ENCODE data around the gene CARD11.

CARD11 gene

DNA sequence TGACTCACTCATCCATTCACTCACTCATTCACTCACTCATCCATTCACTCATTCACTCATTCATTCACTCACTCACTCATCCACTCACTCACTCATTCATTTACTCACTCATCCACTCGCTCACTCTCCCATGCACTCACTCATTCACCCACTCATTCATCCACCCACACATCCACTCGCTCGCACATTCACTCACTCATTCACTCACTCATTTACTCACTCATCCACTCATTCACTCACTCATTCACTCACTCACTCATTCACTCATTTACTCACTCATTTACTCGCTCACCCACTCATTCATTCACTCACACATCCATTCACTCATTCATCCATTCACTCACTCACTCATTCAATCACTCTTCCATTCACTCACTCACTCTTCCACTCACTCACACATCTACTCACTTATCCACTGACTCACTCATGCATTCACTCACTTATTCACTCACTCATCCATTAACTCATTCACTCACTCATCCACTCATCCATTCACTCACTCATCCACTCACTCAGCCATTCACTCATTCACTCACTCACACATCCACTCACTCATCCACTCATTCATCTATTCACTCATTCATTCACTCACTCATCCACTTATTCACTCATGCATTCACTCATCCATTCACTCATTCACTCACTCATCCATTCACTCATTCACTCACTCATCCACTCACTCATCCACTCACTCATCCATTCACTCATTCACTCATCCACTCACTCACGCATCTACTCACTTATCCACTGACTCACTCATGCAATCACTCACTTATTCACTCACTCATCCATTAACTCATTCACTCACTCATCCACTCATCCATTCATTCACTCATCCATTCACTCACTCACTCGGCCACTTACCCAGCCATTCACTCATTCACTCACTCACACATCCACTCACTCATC, 74.0 kb downstream of the CARD11 start:
- no peak overlapping the region for H3K4me3 Mint-ChIP-seq
- no peak for DNase-seq
- peaks cover 0 to 5% of the 10 kb centered on the region in 2 donors for H3K9me3 Mint-ChIP-seq
- no peak overlapping the region for H3K27ac Mint-ChIP-seq
- peaks cover 9 to 27% of the 10 kb centered on the region in 2 donors for H3K4me1 Mint-ChIP-seq (ENCODE audit: low read depth in 2 of 2)
- no peaks in the 10 kb centered on the region for H3K27me3 Mint-ChIP-seq
- no peak for ATAC-seq (replicated peaks)
- H3K36me3 Mint-ChIP-seq (ENCODE audit: insufficient read depth) = peaks cover 21% of the 10 kb centered on the region

DNA sequence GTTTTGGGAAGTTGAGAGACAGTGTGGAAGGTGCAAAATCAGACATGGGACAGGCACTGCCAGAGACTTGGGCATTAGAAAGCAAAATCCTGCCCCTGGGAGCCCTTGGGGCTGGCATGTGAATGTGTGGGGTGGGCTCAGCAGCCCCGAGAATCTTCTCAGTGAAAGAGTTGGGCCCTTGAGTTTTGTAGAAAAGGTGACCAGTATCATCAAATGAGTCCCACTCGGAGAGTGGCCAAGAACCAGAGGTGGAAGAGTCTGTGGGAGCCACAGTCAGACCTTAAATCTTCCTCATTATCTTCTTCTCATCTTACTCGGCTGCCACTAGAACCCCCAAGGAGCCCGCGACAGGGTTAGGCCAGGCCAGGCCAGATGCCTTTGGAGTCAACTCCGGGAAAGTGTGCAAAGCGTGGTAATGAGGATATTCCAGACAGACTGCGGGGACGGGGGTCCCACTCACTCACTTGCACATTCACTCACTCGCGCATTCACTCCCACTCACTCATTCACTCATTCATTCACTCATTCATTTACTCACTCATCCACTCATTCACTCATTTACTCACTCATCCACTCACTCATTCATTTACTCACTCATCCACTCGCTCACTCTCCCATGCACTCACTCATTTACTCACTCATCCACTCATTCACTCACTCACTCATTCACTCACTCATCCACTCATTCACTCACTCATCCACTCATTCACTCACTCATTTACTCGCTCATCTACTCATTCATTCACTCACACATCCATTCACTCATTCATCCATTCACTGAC, 74.9 kb downstream of the CARD11 start:
- no peak overlapping the region for H3K4me3 Mint-ChIP-seq
- no peaks in the 10 kb centered on the region for H3K27me3 Mint-ChIP-seq
- peaks cover 14 to 29% of the 10 kb centered on the region in 2 donors for H3K4me1 Mint-ChIP-seq (ENCODE audit: low read depth in 2 of 2)
- peaks cover 19% of the 10 kb centered on the region for H3K36me3 Mint-ChIP-seq (ENCODE audit: insufficient read depth)
- ATAC-seq (replicated peaks) (no peak), DNase-seq (no peak)
- peak overlapping the region in 1 of 2 donors; percentile 52 for H3K27ac Mint-ChIP-seq
- H3K9me3 Mint-ChIP-seq = peaks cover 0 to 5% of the 10 kb centered on the region in 2 donors

DNA sequence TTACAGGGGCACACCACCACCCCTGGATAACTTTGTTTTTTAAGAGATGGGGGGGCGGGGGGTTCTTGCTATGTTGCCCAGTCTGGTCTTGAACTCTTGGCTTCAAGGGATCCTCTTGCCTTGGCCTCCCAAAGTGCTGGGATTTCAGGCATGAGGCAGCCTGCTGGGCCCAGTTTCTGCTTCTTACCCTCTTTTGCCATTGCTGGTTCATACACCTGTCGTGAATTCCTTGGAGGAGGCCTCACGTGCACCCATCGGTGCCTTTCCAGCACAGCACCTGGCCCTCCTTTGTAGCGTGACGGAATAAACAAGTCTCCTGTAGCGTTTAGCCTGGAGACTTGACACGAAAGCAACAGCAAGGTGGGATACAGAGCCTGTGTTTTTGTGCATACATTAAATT, 75.5 kb downstream of the CARD11 start:
- H3K4me3 Mint-ChIP-seq = no peak overlapping the region
- peaks cover 17% of the 10 kb centered on the region for H3K36me3 Mint-ChIP-seq (ENCODE audit: insufficient read depth)
- DNase-seq (no peak), ATAC-seq (replicated peaks) (no peak)
- peaks cover 11 to 30% of the 10 kb centered on the region in 2 donors for H3K4me1 Mint-ChIP-seq (ENCODE audit: low read depth in 2 of 2)
- H3K27ac Mint-ChIP-seq = peak overlapping the region in 1 of 2 donors; percentile 52
- H3K27me3 Mint-ChIP-seq = no peaks in the 10 kb centered on the region
- H3K9me3 Mint-ChIP-seq = peaks cover 0 to 5% of the 10 kb centered on the region in 2 donors

DNA sequence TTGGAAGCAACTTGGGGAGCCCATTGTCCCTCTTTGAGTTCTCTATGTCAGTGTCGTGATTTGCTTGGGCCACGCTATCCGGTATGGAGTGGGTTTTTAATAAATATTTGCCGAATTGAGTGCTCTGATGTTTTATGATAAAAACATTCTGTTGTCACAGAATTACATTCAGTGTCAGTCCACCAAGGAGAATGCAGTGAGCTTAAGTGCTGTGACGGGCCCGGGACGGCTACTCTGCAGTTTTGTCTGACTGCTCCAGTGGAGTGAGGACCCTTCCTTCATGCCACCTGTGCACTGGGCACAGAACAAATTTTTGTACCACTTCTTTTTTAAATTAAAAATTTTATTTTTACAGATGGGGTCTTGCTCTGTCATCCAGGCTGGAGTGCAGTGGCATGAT, 76.0 kb downstream of the CARD11 start:
- H3K36me3 Mint-ChIP-seq (ENCODE audit: insufficient read depth) = peaks cover 17% of the 10 kb centered on the region

DNA sequence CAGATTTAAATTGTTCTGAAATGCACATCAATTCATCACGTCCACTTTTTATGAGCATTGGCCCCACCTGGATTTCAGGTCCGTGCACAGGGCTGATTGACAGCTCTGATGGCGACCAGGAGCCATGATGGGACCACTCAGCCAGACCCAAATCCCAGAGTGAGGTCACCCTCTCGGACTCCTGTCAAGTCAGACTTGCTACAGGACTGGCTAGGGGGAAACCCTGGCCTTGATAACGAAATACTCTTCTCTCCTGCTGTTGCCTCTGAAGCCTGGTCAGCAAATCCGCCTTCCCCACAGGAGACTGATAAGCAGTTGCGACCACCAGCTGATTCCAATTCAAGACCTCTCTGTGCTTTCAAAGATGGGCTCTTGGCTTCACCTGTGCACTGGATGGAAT, 76.4 kb downstream of the CARD11 start:
- Mint-ChIP-seq H3K4me3 (no peak overlapping the region), H3K27ac (no peak overlapping the region), H3K4me1 (ENCODE audit: low read depth in 2 of 2) (peaks cover 13 to 31% of the 10 kb centered on the region in 2 donors), H3K9me3 (peaks cover 0 to 5% of the 10 kb centered on the region in 2 donors), H3K36me3 (ENCODE audit: insufficient read depth) (peaks cover 13% of the 10 kb centered on the region), H3K27me3 (no peaks in the 10 kb centered on the region)
- no peak for ATAC-seq (replicated peaks)
- DNase-seq = no peak

More for the DNA sequence above, 76.0 kb downstream of the CARD11 start:
- H3K4me3 Mint-ChIP-seq = no peak overlapping the region
- no peak for DNase-seq
- H3K27me3 Mint-ChIP-seq = no peaks in the 10 kb centered on the region
- no peak for ATAC-seq (replicated peaks)
- H3K27ac Mint-ChIP-seq = no peak overlapping the region
- peaks cover 0 to 5% of the 10 kb centered on the region in 2 donors for H3K9me3 Mint-ChIP-seq
- peaks cover 14 to 31% of the 10 kb centered on the region in 2 donors for H3K4me1 Mint-ChIP-seq (ENCODE audit: low read depth in 2 of 2)

DNA sequence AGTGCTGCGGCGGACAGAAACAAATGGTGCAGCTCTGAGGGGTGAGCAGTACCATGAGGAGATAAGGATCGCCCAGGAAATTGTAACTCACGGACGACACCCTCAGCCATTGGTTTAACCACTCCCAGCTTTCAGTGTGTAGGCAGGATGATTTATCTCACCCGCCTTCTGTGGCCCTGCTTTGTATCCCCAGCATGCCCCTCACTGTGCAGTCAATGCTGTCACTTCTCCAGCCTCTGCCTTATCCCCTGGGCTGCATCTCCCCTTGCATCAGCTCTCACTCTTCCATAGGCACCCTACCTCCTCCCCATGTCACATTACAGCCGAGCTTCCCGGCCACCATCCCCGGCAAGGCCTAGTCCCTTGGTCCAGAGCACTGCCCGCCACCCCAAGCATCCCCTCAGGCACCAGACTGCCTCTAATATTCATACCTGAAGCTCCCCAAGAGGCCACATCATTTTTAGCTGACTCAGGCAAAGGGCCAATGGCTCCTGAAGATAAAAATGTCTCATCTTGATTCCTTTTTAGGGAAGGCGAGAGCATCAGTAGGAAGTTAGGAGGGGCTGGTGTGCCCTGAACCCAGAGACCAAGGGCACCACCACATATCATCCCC, 77.1 kb downstream of the CARD11 start:
- no peak for ATAC-seq (replicated peaks)
- peak overlapping the region in 1 of 2 donors; percentile 47 for H3K27ac Mint-ChIP-seq
- H3K4me3 Mint-ChIP-seq = no peak overlapping the region
- H3K27me3 Mint-ChIP-seq = no peaks in the 10 kb centered on the region
- peaks cover 0 to 5% of the 10 kb centered on the region in 2 donors for H3K9me3 Mint-ChIP-seq
- peaks cover 14 to 34% of the 10 kb centered on the region in 2 donors for H3K4me1 Mint-ChIP-seq (ENCODE audit: low read depth in 2 of 2)
- peaks cover 9% of the 10 kb centered on the region for H3K36me3 Mint-ChIP-seq (ENCODE audit: insufficient read depth)
- no peak for DNase-seq

DNA sequence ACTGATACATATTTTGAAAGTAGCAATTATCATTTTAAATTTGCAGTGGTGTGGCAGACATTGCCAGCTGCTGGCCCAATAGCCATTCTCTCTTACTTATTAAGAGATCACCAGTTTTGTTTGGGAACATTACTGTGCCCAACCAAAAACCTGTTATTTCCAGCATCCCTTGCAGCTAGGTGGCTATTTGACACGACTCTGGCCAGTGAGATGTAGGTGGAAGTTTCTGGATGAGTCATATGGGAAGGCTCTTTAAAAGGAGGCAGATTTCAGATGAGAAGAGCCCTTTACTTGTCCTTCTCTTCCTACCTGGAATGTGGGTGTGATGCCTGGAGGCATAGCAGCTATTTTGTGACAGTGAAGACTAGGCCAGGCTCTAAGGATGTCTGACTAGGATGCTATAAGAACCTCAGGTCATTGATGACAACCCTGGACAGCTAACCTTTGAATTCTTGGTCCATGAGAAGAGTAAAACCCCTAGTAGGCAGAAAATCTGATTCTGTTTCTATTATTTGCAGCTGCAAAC, 77.9 kb downstream of the CARD11 start:
- no peak for ATAC-seq (replicated peaks)
- H3K27ac Mint-ChIP-seq = peak overlapping the region in 1 of 2 donors; percentile 47

DNA sequence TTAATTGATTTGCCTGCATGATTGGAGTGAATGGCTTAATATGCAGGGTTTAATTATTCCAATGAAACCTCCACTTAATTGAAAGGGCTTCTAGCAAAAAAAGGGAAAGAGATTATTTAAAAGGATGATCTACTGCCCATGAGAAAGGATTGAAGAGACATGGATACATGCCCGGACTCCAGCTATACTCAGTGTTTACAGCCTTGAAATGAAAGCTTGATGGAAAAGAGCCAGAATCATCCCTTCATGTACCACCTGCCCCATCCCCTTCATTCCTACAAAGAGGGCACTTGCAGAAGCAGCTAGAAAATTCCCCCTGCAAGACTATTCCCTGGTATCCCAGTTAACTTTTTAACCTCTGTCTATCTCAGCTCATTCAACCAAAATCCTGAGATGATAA, 78.4 kb downstream of the CARD11 start:
- DNase-seq (no peak), ATAC-seq (replicated peaks) (no peak)
- Mint-ChIP-seq H3K27ac (peak overlapping the region in 1 of 2 donors; percentile 89), H3K4me1 (ENCODE audit: low read depth in 2 of 2) (peaks cover 14 to 34% of the 10 kb centered on the region in 2 donors), H3K4me3 (no peak overlapping the region), H3K36me3 (ENCODE audit: insufficient read depth) (peaks cover 7% of the 10 kb centered on the region), H3K9me3 (peaks cover 0 to 5% of the 10 kb centered on the region in 2 donors), H3K27me3 (no peaks in the 10 kb centered on the region)

More for the DNA sequence above, 77.9 kb downstream of the CARD11 start:
- H3K4me3 Mint-ChIP-seq = no peak overlapping the region
- H3K9me3 Mint-ChIP-seq = peaks cover 0 to 5% of the 10 kb centered on the region in 2 donors
- H3K27me3 Mint-ChIP-seq = no peaks in the 10 kb centered on the region
- H3K4me1 Mint-ChIP-seq (ENCODE audit: low read depth in 2 of 2) = peaks cover 14 to 34% of the 10 kb centered on the region in 2 donors
- peaks cover 7% of the 10 kb centered on the region for H3K36me3 Mint-ChIP-seq (ENCODE audit: insufficient read depth)
- no peak for DNase-seq

DNA sequence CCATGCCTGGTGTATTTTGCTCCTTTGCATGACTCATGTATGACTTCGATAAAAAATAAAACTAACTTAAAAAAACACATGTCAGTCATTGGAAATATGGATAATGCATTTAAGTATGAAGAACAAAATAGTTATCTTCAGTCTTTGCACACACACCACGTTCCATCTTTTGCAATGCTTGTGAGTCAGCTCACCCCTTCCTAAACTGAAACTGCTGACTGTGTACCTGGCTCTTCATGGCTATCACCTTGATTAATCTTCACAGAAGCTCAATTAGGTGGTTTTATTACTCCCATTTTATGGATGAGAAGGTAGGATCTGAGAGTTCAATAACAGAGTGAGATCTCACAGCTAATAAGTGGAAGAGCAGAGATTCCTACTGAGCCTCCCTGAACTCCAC, 79.5 kb downstream of the CARD11 start:
- Mint-ChIP-seq H3K36me3 (ENCODE audit: insufficient read depth) (peaks cover 11% of the 10 kb centered on the region), H3K27ac (peak overlapping the region; percentile 51 to 89), H3K27me3 (no peaks in the 10 kb centered on the region), H3K9me3 (peaks cover 0 to 5% of the 10 kb centered on the region in 2 donors), H3K4me3 (no peak overlapping the region), H3K4me1 (ENCODE audit: low read depth in 2 of 2) (peaks cover 21 to 38% of the 10 kb centered on the region in 2 donors)
- ATAC-seq (replicated peaks) = no peak
- DNase-seq = no peak

DNA sequence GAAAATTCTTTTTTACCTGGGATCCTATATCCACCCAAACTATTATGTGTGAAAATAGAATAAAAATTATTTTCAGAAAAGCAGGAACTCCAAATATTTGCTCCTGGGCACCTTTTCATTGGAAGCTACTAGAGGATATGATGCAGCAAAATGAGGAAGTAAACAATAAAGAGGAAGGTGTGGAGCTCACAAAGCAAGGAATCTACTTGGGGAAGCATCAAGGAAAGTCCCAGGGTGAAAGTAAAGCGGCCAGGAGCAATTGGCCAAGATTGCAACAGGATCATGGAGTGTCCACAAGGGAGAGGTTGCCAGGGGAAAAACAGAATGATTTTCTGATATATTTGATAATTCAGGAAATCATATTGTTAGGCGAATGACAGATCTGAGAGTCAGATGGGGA, 80.8 kb downstream of the CARD11 start:
- Mint-ChIP-seq H3K4me3 (no peak overlapping the region), H3K27ac (peak overlapping the region; percentile 51 to 89), H3K9me3 (peaks cover 0 to 5% of the 10 kb centered on the region in 2 donors), H3K36me3 (ENCODE audit: insufficient read depth) (peaks cover 24% of the 10 kb centered on the region), H3K27me3 (no peaks in the 10 kb centered on the region), H3K4me1 (ENCODE audit: low read depth in 2 of 2) (peaks cover 26 to 43% of the 10 kb centered on the region in 2 donors)
- DNase-seq (no peak), ATAC-seq (replicated peaks) (no peak)

DNA sequence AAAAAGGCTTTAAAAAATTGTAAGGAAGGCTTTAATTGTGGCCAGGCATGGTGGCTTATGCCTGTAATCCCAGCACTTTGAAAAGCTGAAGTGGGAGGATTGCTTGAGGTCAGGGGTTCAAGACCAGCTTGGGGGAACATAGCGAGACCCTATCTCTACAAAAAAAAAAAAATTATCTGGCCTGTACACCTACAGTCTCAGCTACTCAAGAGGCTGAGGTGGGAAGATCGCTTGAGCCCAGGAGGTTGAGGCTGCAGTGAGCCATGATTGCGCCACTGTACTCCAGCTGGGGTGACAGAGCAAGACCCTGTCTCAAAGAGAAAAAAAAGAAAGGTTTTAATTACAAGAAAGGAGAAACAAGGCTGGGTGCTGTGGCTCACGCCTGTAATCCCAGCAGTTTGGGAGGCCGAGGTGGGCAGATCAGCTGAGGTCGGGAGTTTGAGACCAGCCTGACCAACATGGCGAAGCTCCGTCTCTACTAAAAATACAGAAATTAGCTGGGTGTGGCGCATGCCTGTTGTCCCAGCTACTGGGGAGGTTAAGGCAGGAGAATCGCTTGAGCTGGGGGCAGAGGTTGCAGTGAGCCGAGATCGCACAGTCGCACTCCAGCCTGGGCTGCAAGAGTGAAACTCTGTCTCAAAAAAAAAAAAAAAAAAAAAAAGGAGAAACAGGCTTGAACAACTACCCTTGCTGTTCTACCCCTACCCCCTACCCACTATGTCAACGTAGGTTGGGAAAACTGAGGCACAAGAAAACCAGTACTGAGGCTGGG, 83.7 kb downstream of the CARD11 start:
- Mint-ChIP-seq H3K27me3 (no peaks in the 10 kb centered on the region), H3K4me1 (ENCODE audit: low read depth in 2 of 2) (peaks cover 33 to 43% of the 10 kb centered on the region in 2 donors), H3K36me3 (ENCODE audit: insufficient read depth) (peaks cover 42% of the 10 kb centered on the region), H3K9me3 (no peaks in the 10 kb centered on the region), H3K4me3 (no peak overlapping the region), H3K27ac (peak overlapping the region; percentile 44 to 71)
- no peak for ATAC-seq (replicated peaks)
- no peak for DNase-seq

DNA sequence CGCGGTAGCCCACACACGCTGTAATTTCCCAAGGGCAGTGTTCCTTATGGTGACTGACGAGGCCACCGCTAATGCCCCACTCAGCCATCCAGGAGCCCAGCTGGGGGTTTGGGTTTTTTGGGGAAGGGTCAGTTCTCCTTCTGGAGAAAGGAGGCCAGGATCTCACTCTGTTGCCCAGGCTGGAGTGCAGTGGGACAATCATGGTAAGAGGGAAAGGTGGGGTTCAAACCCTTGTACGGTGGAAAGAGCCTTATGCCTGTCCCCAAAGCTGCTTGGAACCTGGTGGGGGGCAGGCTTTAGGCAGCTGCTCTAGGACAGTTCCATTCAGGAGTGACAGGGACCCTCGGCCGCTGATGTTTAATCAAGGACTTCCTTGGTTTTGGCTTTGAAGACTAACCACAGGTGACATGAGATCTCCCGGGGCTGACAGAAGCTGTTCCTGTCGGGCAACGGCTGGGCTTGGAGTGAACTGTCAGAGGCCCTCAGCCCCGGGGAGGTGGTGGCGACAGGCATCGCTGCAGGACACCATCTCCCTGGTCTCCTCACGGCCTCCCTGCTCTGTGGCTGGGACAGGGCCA, 84.5 kb downstream of the CARD11 start:
- no peaks in the 10 kb centered on the region for H3K9me3 Mint-ChIP-seq
- H3K4me3 Mint-ChIP-seq = no peak overlapping the region
- no peak for DNase-seq
- peaks cover 37 to 44% of the 10 kb centered on the region in 2 donors for H3K4me1 Mint-ChIP-seq (ENCODE audit: low read depth in 2 of 2)
- H3K27me3 Mint-ChIP-seq = no peaks in the 10 kb centered on the region
- ATAC-seq (replicated peaks) = no peak
- peaks cover 47% of the 10 kb centered on the region for H3K36me3 Mint-ChIP-seq (ENCODE audit: insufficient read depth)
- H3K27ac Mint-ChIP-seq = peak overlapping the region; percentile 61 to 71

All from effector memory CD8-positive, alpha-beta T cell (primary cell).